Measurements from ENCODE around the gene PRKG2. TPM values are rescaled to one million over a fixed set of nuclear protein-coding genes. Genes with fewer than 3 reads are reported as not detected.

Gene PRKG2
- total and polyA plus RNA-seq, 2 of the 13 experiments (the other 11 are each of a cell fraction or from before 2014, with no cell fraction given), result 0.04 TPM

DNA sequence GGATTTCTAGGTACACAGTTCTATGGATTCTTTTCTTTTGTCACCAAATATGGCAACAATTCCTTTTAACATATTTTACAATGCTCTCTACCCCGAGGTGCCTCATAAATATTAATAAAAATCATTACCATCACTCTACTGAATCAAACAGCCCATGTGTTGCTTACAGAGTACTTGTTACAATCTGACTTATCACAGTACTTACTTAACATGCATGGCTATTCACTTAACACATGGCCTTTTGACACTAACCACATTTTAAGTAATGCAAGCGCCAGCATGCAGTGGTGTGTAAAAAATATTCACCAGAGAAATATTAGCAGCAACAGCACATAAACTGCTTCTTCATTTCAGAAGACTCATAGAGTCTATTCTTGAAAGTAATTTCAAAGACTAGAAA, 119.6 kb downstream of the PRKG2 start:
- ChIA-PET POLR2A (no interaction called here), CTCF (ENCODE audit: low intra/inter-chr PET ratio, low total read pairs) (no interaction called here)
- ATAC-seq, result no peak
- TF ChIP-seq ZNF781 (CRISPR knock-in tag; IDR thresholded peaks at IDR 0.05; ENCODE audit: borderline replicate concordance, not compliant biosample characterization) (no peak), KDM5A (IDR thresholded peaks at IDR 0.05; ENCODE audit: borderline replicate concordance, low read length) (no peak), ZBTB20 (CRISPR knock-in tag; IDR thresholded peaks at IDR 0.05; ENCODE audit: borderline replicate concordance, low read depth) (no peak), PATZ1 (CRISPR knock-in tag; IDR thresholded peaks at IDR 0.05) (no peak), FLYWCH1 (CRISPR knock-in tag; IDR thresholded peaks at IDR 0.05) (no peak)
- H3K79me2 ChIP-seq (ENCODE audit: insufficient read depth, low read length), result no peaks in the 10 kb centered on the region
- no peak for FAIRE-seq
- H3K9ac ChIP-seq (ENCODE audit: insufficient read depth, low read depth, low read length), result no peak overlapping the region
- no peaks in the 10 kb centered on the region for H3K4me1 ChIP-seq (ENCODE audit: insufficient read depth, low read length)
- no peak overlapping the region for H2AFZ ChIP-seq (ENCODE audit: low read length)
- H3K4me2 ChIP-seq (ENCODE audit: low read depth, low read length), result no peak overlapping the region
- DNase-seq (ENCODE audit: low spot score), result no peak
- no peaks in the 10 kb centered on the region for H4K20me1 ChIP-seq (ENCODE audit: insufficient read depth, low read length)
- no peaks in the 10 kb centered on the region for H3K9me3 ChIP-seq (ENCODE audit: low read length)
- H3K36me3 ChIP-seq (replicated peaks in 1 of 2; ENCODE audit: control insufficient read depth in 1 of 2, insufficient read depth in 2 of 2, low read length in 2 of 2), result no peaks in the 10 kb centered on the region
- no peak overlapping the region for H3K4me3 ChIP-seq (replicated peaks in 1 of 3; ENCODE audit: insufficient read depth in 1 of 3, low read depth in 2 of 3, low read length in 3 of 3)
- no peak overlapping the region for H3K27ac ChIP-seq (ENCODE audit: extremely low read length, insufficient read depth, low read length)
- H3K27me3 ChIP-seq (ENCODE audit: control insufficient read depth in 1 of 2, insufficient read depth in 2 of 2, low read length in 2 of 2), result no peaks in the 10 kb centered on the region
- no TSS peak for BruUV-seq (replicated peaks)
- intact Hi-C loops (cut with micrococcal nuclease; ENCODE audit: unreplicated experiment), result no loop called here
- WGBS (ENCODE audit: low lambda C conversion rate), result 9% methylated on average over 2 of the region's 2 CpGs
- in situ Hi-C loops (cut with HindIII; ENCODE audit: extremely low pct_ligation_motif_present, low pct_unique_long_range_greater_than_20kb), result no loop called here

DNA sequence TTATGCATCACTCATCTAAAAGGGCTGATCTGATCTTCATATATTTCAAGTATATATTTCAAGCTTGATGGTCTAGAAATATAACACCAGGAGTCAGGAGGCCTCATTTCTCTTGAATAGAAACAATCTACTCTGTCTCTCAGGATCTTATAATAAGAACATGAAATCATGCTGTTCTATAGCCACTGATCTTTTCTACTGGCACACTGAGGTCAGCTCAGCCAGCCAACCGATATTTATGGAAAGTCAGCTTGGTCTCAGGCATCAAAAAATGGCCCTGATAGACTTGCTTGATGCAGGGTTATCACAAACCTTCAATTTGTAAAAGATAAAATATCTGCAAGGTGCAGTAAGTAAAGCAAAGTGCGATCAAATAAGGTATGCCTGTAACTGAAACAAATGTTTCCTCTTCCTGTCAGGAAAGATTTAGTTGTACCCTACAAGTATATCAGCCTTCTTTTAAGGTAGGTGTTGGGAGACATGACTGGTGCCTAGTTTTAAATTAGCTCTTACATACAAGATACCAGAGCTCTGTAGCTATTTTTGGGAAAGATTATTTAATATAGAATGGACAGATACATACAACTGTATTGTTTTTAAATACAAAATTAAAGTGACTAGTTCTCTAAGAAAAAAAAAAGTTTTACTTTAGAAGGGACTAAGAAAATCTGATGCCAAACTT, 121.2 kb downstream of the PRKG2 start:
- Histone ChIP-seq H3K4me2 (ENCODE audit: low read depth, low read length) (no peak overlapping the region), H2AFZ (ENCODE audit: low read length) (no peak overlapping the region), H3K9ac (ENCODE audit: insufficient read depth, low read depth, low read length) (no peak overlapping the region), H3K27ac (ENCODE audit: extremely low read length, insufficient read depth, low read length) (no peak overlapping the region), H3K4me1 (ENCODE audit: insufficient read depth, low read length) (no peaks in the 10 kb centered on the region), H4K20me1 (ENCODE audit: insufficient read depth, low read length) (no peaks in the 10 kb centered on the region), H3K36me3 (replicated peaks in 1 of 2; ENCODE audit: control insufficient read depth in 1 of 2, insufficient read depth in 2 of 2, low read length in 2 of 2) (no peaks in the 10 kb centered on the region), H3K27me3 (ENCODE audit: control insufficient read depth in 1 of 2, insufficient read depth in 2 of 2, low read length in 2 of 2) (no peaks in the 10 kb centered on the region), H3K4me3 (replicated peaks in 1 of 3; ENCODE audit: insufficient read depth in 1 of 3, low read depth in 2 of 3, low read length in 3 of 3) (no peak overlapping the region), H3K79me2 (ENCODE audit: insufficient read depth, low read length) (no peaks in the 10 kb centered on the region), H3K9me3 (ENCODE audit: low read length) (no peaks in the 10 kb centered on the region)
- WGBS (ENCODE audit: low lambda C conversion rate), result 0% methylated on average over 2 of the region's 2 CpGs
- ATAC-seq (no peak), DNase-seq (ENCODE audit: low spot score) (no peak), FAIRE-seq (no peak)
- in situ Hi-C loops (cut with HindIII; ENCODE audit: extremely low pct_ligation_motif_present, low pct_unique_long_range_greater_than_20kb), result no loop called here
- ChIA-PET CTCF (ENCODE audit: low intra/inter-chr PET ratio, low total read pairs) (no interaction called here), POLR2A (no interaction called here)
- intact Hi-C loops (cut with micrococcal nuclease; ENCODE audit: unreplicated experiment), result no loop called here
- no TSS peak for BruUV-seq (replicated peaks)
- no peak for TF ChIP-seq HMG20A (CRISPR knock-in tag; IDR thresholded peaks at IDR 0.05; ENCODE audit: borderline replicate concordance)
